HepG2 (cell line): ENCODE results near the gene ACO1. TPM values are rescaled to one million over a fixed set of nuclear protein-coding genes. Genes with fewer than 3 reads are reported as not detected.

Experiments used
- AGO2 ChIP-seq: fragments of 200-400 bp; formaldehyde crosslinking; optimal IDR thresholded peaks from 2 replicates; pipeline ENCODE3; 2017; ENCODE audit warnings: mild to moderate bottlenecking, low read depth, low read length, moderate library complexity
- ATF7-NPFF ChIP-seq: sonication (generic); formaldehyde crosslinking; IDR thresholded peaks from 2 replicates; pipeline ENCODE4 v1.8.1; 2023; ENCODE audit warnings: mild to moderate bottlenecking, low read depth, missing genetic modification reagents, moderate library complexity
- CENPX ChIP-seq: sonication (generic); formaldehyde crosslinking; IDR thresholded peaks from 2 replicates; pipeline ENCODE4 v1.9.0; 2021; ENCODE audit warnings: mild to moderate bottlenecking, missing genetic modification reagents, moderate library complexity
- ETV6 ChIP-seq: sonication (generic); formaldehyde crosslinking; conservative IDR thresholded peaks from 2 replicates; pipeline ENCODE4 v1.4.0; 2020; ENCODE audit warnings: missing genetic modification reagents
- HNRNPL ChIP-seq: fragments of 200-400 bp; formaldehyde crosslinking; IDR thresholded peaks from 2 replicates; pipeline ENCODE4 v1.6.1; 2017; ENCODE audit warnings: mild to moderate bottlenecking, low read depth, low read length
- JUND ChIP-seq: sonication (generic); formaldehyde crosslinking; IDR thresholded peaks from 2 replicates; pipeline ENCODE4 v1.8.0; 2022; ENCODE audit warnings: mild to moderate bottlenecking, missing genetic modification reagents
- MYC ChIP-seq: sonication (generic); formaldehyde crosslinking; IDR thresholded peaks from 2 replicates; pipeline ENCODE4 v1.9.0; 2021; ENCODE audit warnings: missing genetic modification reagents, borderline replicate concordance
- NFE2L2 ChIP-seq: fragments of 150-350 bp; IDR thresholded peaks from 2 replicates; pipeline ENCODE4 v1.6.1; 2014; ENCODE audit warnings: low read length
- PHF5A ChIP-seq: IDR thresholded peaks from one replicate; pipeline ENCODE4 v1.6.1; 2018; ENCODE audit warnings: low read depth, missing genetic modification reagents; ENCODE audit not compliant: unreplicated experiment
- SETDB1 ChIP-seq: sonication (generic); formaldehyde crosslinking; IDR thresholded peaks from 2 replicates; pipeline ENCODE4 v1.5.1; 2020; ENCODE audit warnings: missing genetic modification reagents, mild to moderate bottlenecking, borderline replicate concordance
- ZNF101 ChIP-seq: sonication (generic); formaldehyde crosslinking; IDR thresholded peaks from 2 replicates; pipeline ENCODE4 v1.4.0; 2020; ENCODE audit warnings: mild to moderate bottlenecking, low read depth, missing genetic modification reagents, borderline replicate concordance
- ZNF333 ChIP-seq: sonication (generic); formaldehyde crosslinking; IDR thresholded peaks from 2 replicates; pipeline ENCODE4 v1.4.0; 2020; ENCODE audit warnings: mild to moderate bottlenecking, missing genetic modification reagents, borderline replicate concordance
- ZNF530 ChIP-seq: sonication (generic); formaldehyde crosslinking; IDR thresholded peaks from 2 replicates; pipeline ENCODE4 v1.5.0; 2020; ENCODE audit warnings: low read depth, mild to moderate bottlenecking, missing genetic modification reagents
- polyA plus RNA-seq, 8 experiments: library from polyadenylated mRNA; depleted of rRNA in 3 of 8; stranded (reverse) in 7 of 8; unstranded in 1 of 8; fragments of >200 nt; fragmentation: Illumina TruSeq in 4 of 8; extraction: Trizol in 4 of 8; gene quantifications; 2 replicates each; pipeline versions ENCODE4 v1.2.1 to v1.2.3, GENCODE V29; 2011 to 2016; ENCODE audit warnings: low read depth in 4 of 8, missing spikeins in 1 of 8, mixed read lengths in 1 of 8; ENCODE audit not compliant: insufficient read depth in 1 of 8
- total RNA-seq, 5 experiments: library from RNA; depleted of rRNA; stranded (reverse); fragments of >200 nt; fragmentation: Illumina TruSeq; extraction: Trizol; gene quantifications; 2 replicates each; pipeline ENCODE4 v1.2.3, GENCODE V29; 2016; ENCODE audit warnings: low read depth in 1 of 5
- TF ChIP-seq, protein P1 (sequence below): sonication (generic); formaldehyde crosslinking; IDR thresholded peaks from 2 replicates; pipeline ENCODE4 v1.5.1; 2020; ENCODE audit warnings: mild to moderate bottlenecking, missing genetic modification reagents, moderate library complexity
- TF ChIP-seq, protein P2 (sequence below): sonication (generic); formaldehyde crosslinking; IDR thresholded peaks from 2 replicates; pipeline ENCODE4 v1.5.0; 2020; ENCODE audit warnings: mild to moderate bottlenecking, missing genetic modification reagents, borderline replicate concordance
- TF ChIP-seq, protein P3 (sequence below): sonication (generic); formaldehyde crosslinking; IDR thresholded peaks from 2 replicates; pipeline ENCODE4 v1.4.0; 2020; ENCODE audit warnings: missing genetic modification reagents, borderline replicate concordance
- TF ChIP-seq, protein P4 (sequence below): sonication (generic); formaldehyde crosslinking; IDR thresholded peaks from 2 replicates; pipeline ENCODE4 v1.4.0; 2020; ENCODE audit warnings: low read depth, mild to moderate bottlenecking, missing genetic modification reagents
- TF ChIP-seq, protein P5 (sequence below): sonication (generic); formaldehyde crosslinking; IDR thresholded peaks from 2 replicates; pipeline ENCODE4 v1.4.0; 2020; ENCODE audit warnings: missing genetic modification reagents
- TF ChIP-seq, protein P6 (sequence below): sonication (generic); formaldehyde crosslinking; IDR thresholded peaks from 2 replicates; pipeline ENCODE4 v1.5.1; 2020; ENCODE audit warnings: mild to moderate bottlenecking, moderate library complexity, missing genetic modification reagents

Gene ACO1
- total and polyA plus RNA-seq, 2 of the 13 experiments (the other 11 are each of a cell fraction or from before 2014, with no cell fraction given): 20.1 to 48.2 TPM

DNA sequence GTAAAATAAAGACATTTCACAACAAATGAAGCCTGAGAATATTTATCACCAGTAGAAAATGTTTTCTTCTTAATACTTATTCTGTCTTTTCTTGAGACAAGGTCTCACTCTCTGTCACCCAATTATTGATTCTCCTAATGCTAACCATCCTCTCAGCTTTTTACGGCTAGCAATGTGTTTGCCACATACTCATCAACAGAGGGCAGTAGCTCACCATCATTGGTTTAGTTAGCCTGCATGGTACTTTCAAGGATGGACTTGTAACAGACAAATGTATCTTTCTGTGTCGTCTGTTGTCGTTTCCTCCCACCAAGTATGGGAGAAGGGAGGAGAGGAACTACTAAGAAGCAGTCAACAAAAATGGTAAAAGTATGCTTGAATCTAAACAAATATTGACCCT lies 5.9 kb upstream of the ACO1 start (continued):
- TF ChIP-seq, protein P1, sequence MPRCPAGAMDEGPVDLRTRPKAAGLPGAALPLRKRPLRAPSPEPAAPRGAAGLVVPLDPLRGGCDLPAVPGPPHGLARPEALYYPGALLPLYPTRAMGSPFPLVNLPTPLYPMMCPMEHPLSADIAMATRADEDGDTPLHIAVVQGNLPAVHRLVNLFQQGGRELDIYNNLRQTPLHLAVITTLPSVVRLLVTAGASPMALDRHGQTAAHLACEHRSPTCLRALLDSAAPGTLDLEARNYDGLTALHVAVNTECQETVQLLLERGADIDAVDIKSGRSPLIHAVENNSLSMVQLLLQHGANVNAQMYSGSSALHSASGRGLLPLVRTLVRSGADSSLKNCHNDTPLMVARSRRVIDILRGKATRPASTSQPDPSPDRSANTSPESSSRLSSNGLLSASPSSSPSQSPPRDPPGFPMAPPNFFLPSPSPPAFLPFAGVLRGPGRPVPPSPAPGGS (CRISPR knock-in tag): no peak
- TF ChIP-seq, protein P2, sequence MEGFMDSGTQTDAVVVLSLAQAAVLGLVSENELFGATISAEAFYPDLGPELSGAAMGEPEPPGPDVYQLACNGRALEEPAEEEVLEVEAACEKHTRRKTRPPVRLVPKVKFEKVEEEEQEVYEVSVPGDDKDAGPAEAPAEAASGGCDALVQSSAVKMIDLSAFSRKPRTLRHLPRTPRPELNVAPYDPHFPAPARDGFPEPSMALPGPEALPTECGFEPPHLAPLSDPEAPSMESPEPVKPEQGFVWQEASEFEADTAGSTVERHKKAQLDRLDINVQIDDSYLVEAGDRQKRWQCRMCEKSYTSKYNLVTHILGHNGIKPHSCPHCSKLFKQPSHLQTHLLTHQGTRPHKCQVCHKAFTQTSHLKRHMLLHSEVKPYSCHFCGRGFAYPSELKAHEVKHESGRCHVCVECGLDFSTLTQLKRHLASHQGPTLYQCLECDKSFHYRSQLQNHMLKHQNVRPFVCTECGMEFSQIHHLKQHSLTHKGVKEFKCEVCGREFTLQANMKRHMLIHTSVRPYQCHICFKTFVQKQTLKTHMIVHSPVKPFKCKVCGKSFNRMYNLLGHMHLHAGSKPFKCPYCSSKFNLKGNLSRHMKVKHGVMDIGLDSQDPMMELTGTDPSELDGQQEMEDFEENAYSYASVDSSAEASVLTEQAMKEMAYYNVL (CRISPR knock-in tag): no peak
- TF ChIP-seq ETV6 (CRISPR knock-in tag) (no peak), HNRNPL (no peak), CENPX (CRISPR knock-in tag) (no peak), JUND (CRISPR knock-in tag) (no peak), ATF7-NPFF (CRISPR knock-in tag) (no peak), AGO2 (no peak), NFE2L2 (no peak), MYC (no peak), ZNF530 (CRISPR knock-in tag) (no peak), ZNF101 (CRISPR knock-in tag) (no peak), PHF5A (CRISPR knock-in tag) (peak; percentile 6), SETDB1 (CRISPR knock-in tag) (no peak), ZNF333 (CRISPR knock-in tag) (no peak)
- TF ChIP-seq, protein P3, sequence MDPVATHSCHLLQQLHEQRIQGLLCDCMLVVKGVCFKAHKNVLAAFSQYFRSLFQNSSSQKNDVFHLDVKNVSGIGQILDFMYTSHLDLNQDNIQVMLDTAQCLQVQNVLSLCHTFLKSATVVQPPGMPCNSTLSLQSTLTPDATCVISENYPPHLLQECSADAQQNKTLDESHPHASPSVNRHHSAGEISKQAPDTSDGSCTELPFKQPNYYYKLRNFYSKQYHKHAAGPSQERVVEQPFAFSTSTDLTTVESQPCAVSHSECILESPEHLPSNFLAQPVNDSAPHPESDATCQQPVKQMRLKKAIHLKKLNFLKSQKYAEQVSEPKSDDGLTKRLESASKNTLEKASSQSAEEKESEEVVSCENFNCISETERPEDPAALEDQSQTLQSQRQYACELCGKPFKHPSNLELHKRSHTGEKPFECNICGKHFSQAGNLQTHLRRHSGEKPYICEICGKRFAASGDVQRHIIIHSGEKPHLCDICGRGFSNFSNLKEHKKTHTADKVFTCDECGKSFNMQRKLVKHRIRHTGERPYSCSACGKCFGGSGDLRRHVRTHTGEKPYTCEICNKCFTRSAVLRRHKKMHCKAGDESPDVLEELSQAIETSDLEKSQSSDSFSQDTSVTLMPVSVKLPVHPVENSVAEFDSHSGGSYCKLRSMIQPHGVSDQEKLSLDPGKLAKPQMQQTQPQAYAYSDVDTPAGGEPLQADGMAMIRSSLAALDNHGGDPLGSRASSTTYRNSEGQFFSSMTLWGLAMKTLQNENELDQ: no peak
- TF ChIP-seq, protein P4, sequence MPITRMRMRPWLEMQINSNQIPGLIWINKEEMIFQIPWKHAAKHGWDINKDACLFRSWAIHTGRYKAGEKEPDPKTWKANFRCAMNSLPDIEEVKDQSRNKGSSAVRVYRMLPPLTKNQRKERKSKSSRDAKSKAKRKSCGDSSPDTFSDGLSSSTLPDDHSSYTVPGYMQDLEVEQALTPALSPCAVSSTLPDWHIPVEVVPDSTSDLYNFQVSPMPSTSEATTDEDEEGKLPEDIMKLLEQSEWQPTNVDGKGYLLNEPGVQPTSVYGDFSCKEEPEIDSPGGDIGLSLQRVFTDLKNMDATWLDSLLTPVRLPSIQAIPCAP: no peak
- TF ChIP-seq, protein P5, sequence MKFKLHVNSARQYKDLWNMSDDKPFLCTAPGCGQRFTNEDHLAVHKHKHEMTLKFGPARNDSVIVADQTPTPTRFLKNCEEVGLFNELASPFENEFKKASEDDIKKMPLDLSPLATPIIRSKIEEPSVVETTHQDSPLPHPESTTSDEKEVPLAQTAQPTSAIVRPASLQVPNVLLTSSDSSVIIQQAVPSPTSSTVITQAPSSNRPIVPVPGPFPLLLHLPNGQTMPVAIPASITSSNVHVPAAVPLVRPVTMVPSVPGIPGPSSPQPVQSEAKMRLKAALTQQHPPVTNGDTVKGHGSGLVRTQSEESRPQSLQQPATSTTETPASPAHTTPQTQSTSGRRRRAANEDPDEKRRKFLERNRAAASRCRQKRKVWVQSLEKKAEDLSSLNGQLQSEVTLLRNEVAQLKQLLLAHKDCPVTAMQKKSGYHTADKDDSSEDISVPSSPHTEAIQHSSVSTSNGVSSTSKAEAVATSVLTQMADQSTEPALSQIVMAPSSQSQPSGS: peak; percentile 28; the same call in 1 of the 2 replicates
- TF ChIP-seq, protein P6, sequence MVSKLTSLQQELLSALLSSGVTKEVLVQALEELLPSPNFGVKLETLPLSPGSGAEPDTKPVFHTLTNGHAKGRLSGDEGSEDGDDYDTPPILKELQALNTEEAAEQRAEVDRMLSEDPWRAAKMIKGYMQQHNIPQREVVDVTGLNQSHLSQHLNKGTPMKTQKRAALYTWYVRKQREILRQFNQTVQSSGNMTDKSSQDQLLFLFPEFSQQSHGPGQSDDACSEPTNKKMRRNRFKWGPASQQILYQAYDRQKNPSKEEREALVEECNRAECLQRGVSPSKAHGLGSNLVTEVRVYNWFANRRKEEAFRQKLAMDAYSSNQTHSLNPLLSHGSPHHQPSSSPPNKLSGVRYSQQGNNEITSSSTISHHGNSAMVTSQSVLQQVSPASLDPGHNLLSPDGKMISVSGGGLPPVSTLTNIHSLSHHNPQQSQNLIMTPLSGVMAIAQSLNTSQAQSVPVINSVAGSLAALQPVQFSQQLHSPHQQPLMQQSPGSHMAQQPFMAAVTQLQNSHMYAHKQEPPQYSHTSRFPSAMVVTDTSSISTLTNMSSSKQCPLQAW (CRISPR knock-in tag): no peak
